GM12878 (cell line): ENCODE data around the gene SAMD9L. TPM values are rescaled to one million over a fixed set of nuclear protein-coding genes. Genes with fewer than 3 reads are reported as not detected.

Experiments
- ATAC-seq: fragments of 200-7000 bp; cut with Tn5 transposase; 3 replicates; pipeline ENCODE4 v1.9.1; 2020; ENCODE audit warnings: mild to moderate bottlenecking, moderate library complexity
- BruUV-seq: library from RNA; stranded (reverse); fragments of 400-500 nt; replicated peaks from 2 replicates; lab custom pipeline; 2021; lab: Mats Ljungman, UMichigan
- CTCF ChIA-PET: fragments of 300-600 bp; sonication (Branson Sonifier 250); formaldehyde crosslinking; extraction: SDS; loops from one replicate; lab custom pipeline; 2021; ENCODE audit warnings: inconsistent platforms; lab: Yijun Ruan, JAX
- POLR2A ChIA-PET: fragments of 350-600 bp; formaldehyde crosslinking; extraction: SDS; loops from one replicate; lab custom pipeline; 2021; ENCODE audit warnings: inconsistent platforms; lab: Charles Lee
- RAD21 ChIA-PET: fragments of 300-600 bp; sonication (Branson Sonifier 250); formaldehyde crosslinking; loops from one replicate; lab custom pipeline; 2023; ENCODE audit warnings: antibody characterized with exemption; ENCODE audit not compliant: unreplicated experiment; lab: Charles Lee
- SMC1A ChIA-PET: fragments of 300-600 bp; sonication (Branson Sonifier 250); formaldehyde crosslinking; loops from one replicate; lab custom pipeline; 2023; ENCODE audit not compliant: unreplicated experiment, uncharacterized antibody; lab: Charles Lee
- DNase-seq: peaks from one replicate; pipeline ENCODE4 v3.0.0-alpha.2; 2011; ENCODE audit warnings: low read depth, low spot score
- FAIRE-seq: peaks from 3 replicates; lab custom pipeline; 2011; peaks lifted over from hg19 to GRCh38; lab: Jason Lieb, UNC
- H2AFZ ChIP-seq: 2 replicates; pipeline ENCODE4 v1.6.0; 2011; ENCODE audit warnings: low read depth, low read length, control low read depth; ENCODE audit not compliant: control insufficient read depth
- H3K27ac ChIP-seq: 2 replicates; pipeline ENCODE4 v1.5.1; 2011; ENCODE audit warnings: control low read depth; ENCODE audit not compliant: control insufficient read depth, insufficient read depth
- H3K27me3 ChIP-seq, 2 experiments: replicated peaks in 1 of 2; 2 replicates each; pipeline versions ENCODE4 v1.6.0 to v1.6.1; 2011; ENCODE audit warnings: low read length in 1 of 2; ENCODE audit not compliant: control insufficient read depth in 2 of 2, insufficient read depth in 2 of 2
- H3K36me3 ChIP-seq, 2 experiments: 2 replicates each; pipeline ENCODE4 v1.5.1; 2011; ENCODE audit warnings: low read length in 1 of 2; ENCODE audit not compliant: control insufficient read depth in 2 of 2, insufficient read depth in 2 of 2
- H3K4me1 ChIP-seq: 2 replicates; pipeline ENCODE4 v1.6.1; 2011; ENCODE audit warnings: mild to moderate bottlenecking, low read length, moderate library complexity, mixed read lengths; ENCODE audit not compliant: control insufficient read depth, insufficient read depth
- H3K4me2 ChIP-seq: 2 replicates; pipeline ENCODE4 v1.6.0; 2011; ENCODE audit warnings: control low read depth; ENCODE audit not compliant: control insufficient read depth, insufficient read depth
- H3K4me3 ChIP-seq: fragments of 200-600 bp; sonication (generic); 2 replicates; pipeline ENCODE4 v1.5.1; 2016
- H3K79me2 ChIP-seq: 2 replicates; pipeline ENCODE4 v1.6.0; 2011; ENCODE audit warnings: low read length; ENCODE audit not compliant: control insufficient read depth, insufficient read depth
- H3K9ac ChIP-seq: 2 replicates; pipeline ENCODE4 v1.8.0; 2011; ENCODE audit warnings: low read length, control low read depth, mixed read lengths; ENCODE audit not compliant: control insufficient read depth, insufficient read depth
- H3K9me3 ChIP-seq: replicated peaks from 3 replicates; pipeline ENCODE4 v1.5.1; 2011; ENCODE audit warnings: mild to moderate bottlenecking, low read length; ENCODE audit not compliant: control insufficient read depth, insufficient read depth
- H4K20me1 ChIP-seq: 2 replicates; pipeline ENCODE4 v1.6.0; 2011; ENCODE audit not compliant: control insufficient read depth, insufficient read depth
- BCLAF1 ChIP-seq: fragments of 450-650 bp; IDR thresholded peaks from 2 replicates; pipeline ENCODE4 v1.6.1; 2017; ENCODE audit warnings: antibody characterized with exemption, mild to moderate bottlenecking, moderate library complexity
- DPF2 ChIP-seq: fragments of 450-650 bp; IDR thresholded peaks from 2 replicates; pipeline ENCODE4 v1.6.1; 2017; ENCODE audit warnings: mild to moderate bottlenecking
- EP300 ChIP-seq, 2 experiments: fragments of 150-350 bp in 1 of 2; IDR thresholded peaks; 2 replicates each; pipeline ENCODE4 v1.6.1; 2011 to 2012; ENCODE audit warnings: low read depth in 2 of 2, low read length in 2 of 2, borderline replicate concordance in 1 of 2, improper control_type of control experiment in 1 of 2, inconsistent platforms in 1 of 2; ENCODE audit not compliant: control insufficient read depth in 1 of 2
- JUNB ChIP-seq: IDR thresholded peaks from 2 replicates; pipeline ENCODE4 v1.6.1; 2016; ENCODE audit warnings: antibody characterized with exemption, mild to moderate bottlenecking
- MLLT1 ChIP-seq: fragments of 450-650 bp; IDR thresholded peaks from 2 replicates; pipeline ENCODE4 v1.6.1; 2016; ENCODE audit warnings: mild to moderate bottlenecking
- NFIC ChIP-seq: IDR thresholded peaks from 2 replicates; pipeline ENCODE4 v1.6.1; 2012; ENCODE audit warnings: low read depth, mild to moderate bottlenecking, inconsistent platforms, low read length, moderate library complexity
- NR2C1 ChIP-seq: fragments of 450-650 bp; IDR thresholded peaks from 2 replicates; pipeline ENCODE4 v1.6.1; 2017; ENCODE audit warnings: antibody characterized with exemption, mild to moderate bottlenecking, moderate library complexity
- SREBF2 ChIP-seq: IDR thresholded peaks from 2 replicates; pipeline ENCODE4 v1.6.1; 2012; ENCODE audit warnings: mild to moderate bottlenecking, low read length
- YY1 ChIP-seq: IDR thresholded peaks from 2 replicates; pipeline ENCODE4 v1.6.1; 2011; ENCODE audit warnings: low read depth, mild to moderate bottlenecking, low read length
- ZNF274 ChIP-seq: IDR thresholded peaks from one replicate; pipeline ENCODE4 v1.8.0; 2011; ENCODE audit not compliant: insufficient read length, insufficient read depth
- WGBS: methylation state at CpG from one replicate; pipeline ENCODE4 v1.1.6; 2016; ENCODE audit warnings: low lambda C conversion rate; ENCODE audit not compliant: insufficient replicate concordance, insufficient coverage; ENCODE audit errors: missing lambda C conversion rate; 5-methylcytosine and 5-hydroxymethylcytosine counted together
- in situ Hi-C: fragments of 300-500 bp; cut with MboI; formaldehyde crosslinking; loops from 9 replicates; pipeline ENCODE4 v1.14.3; 2018; ENCODE audit warnings: mixed read lengths
- intact Hi-C: fragments of 100-400 bp; cut with micrococcal nuclease; formaldehyde crosslinking; loops from one replicate; pipeline ENCODE4 v1.14.2; 2022; ENCODE audit not compliant: unreplicated experiment
- polyA plus RNA-seq, 11 experiments: library from polyadenylated mRNA; depleted of rRNA in 4 of 11; unstranded in 6 of 11; stranded (reverse) in 5 of 11; fragments of >200 nt; fragmentation: Nextera tagmentation in 4 of 11; fragmentation: Illumina TruSeq in 1 of 11; extraction: Ambion mirVana in 4 of 11; extraction: Trizol in 1 of 11; gene quantifications; 1 replicate in 1 of 11; 2 replicates in 10 of 11; pipeline versions ENCODE4 v1.2.1 to v1.2.3, GENCODE V29; 2011 to 2016; ENCODE audit warnings: inconsistent platforms in 2 of 11, missing spikeins in 2 of 11, low read depth in 1 of 11
- total RNA-seq, 4 experiments: library from RNA; depleted of rRNA in 3 of 4; stranded (reverse); fragments of >200 nt in 3 of 4; fragmentation: Illumina TruSeq in 1 of 4; extraction: Trizol in 1 of 4; gene quantifications; 2 replicates each; pipeline versions ENCODE4 v1.2.1 to v1.2.3, GENCODE V29; 2013 to 2021

The SAMD9L gene
- total and polyA plus RNA-seq, 10 of the 15 experiments (the other 5 are each of a cell fraction or from before 2014, with no cell fraction given) = 22.3 to 51.3 (median 29.6) TPM

GRCh38 chr7:93115796-93116195, 32.4 kb downstream of the SAMD9L start:
- in situ Hi-C loops = no loop called here
- Histone ChIP-seq H3K4me2 (peak overlapping the region; percentile 76), H3K79me2 (peaks cover 14% of the 10 kb centered on the region), H2AFZ (no peak overlapping the region), H3K9me3 (no peaks in the 10 kb centered on the region; the same call in 1 of the 3 replicates), H3K36me3 (no peaks in the 10 kb centered on the region), H3K4me1 (peaks cover 4% of the 10 kb centered on the region), H3K27ac (no peak overlapping the region), H3K9ac (no peak overlapping the region), H3K4me3 (peak overlapping the region; percentile 34), H3K27me3 (no peaks in the 10 kb centered on the region), H4K20me1 (no peaks in the 10 kb centered on the region)
- RAD21 ChIA-PET = no interaction called here
- BruUV-seq = no TSS peak
- 62% methylated on average over 7 of the region's 7 CpGs for WGBS
- CTCF ChIA-PET = interaction anchor here (5.3 kb wide), 1 partner anchor 113 kb away, joined by 26 read pairs; no protein-coding TSS in a partner anchor
- no peak for FAIRE-seq
- SMC1A ChIA-PET = interaction anchor here (1.2 to 3.3 kb wide), 3 partner anchors 30 to 58 kb away, joined by 3 to 58 read pairs (median 7); partner anchors contain the start of gene SAMD9L
- peak; percentile 80; the same call in 1 of the 2 replicates for TF ChIP-seq MLLT1
- no peak for TF ChIP-seq YY1
- TF ChIP-seq NR2C1 = no peak
- no peak for TF ChIP-seq NFIC
- ATAC-seq = peak; percentile 55
- POLR2A ChIA-PET = no interaction called here
- no peak for DNase-seq
- intact Hi-C loops = no loop called here

DNA sequence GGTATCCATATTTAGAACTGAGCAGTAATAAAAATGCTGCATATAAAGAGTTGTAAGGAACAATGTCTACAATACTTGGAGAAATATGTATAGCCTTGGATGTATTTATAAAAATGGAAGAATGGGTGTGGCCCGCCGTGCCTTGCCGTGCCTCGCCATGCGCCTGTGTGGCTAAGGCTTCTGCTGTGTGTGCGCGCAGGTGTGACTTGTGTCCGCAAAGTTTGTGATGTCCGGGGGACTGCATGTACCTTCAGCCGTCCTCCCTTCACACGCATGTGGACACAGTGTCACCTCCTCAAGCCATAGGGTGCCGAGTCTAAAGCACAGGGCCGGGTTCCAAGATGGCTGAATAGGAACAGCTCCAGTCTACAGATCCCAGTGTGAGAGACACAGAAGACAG, 40.2 kb downstream of the SAMD9L start:
- Histone ChIP-seq H3K9ac (no peak overlapping the region), H3K4me3 (no peak overlapping the region), H3K36me3 (peaks cover 8 to 16% of the 10 kb centered on the region in 2 experiments), H3K4me1 (no peaks in the 10 kb centered on the region), H3K27me3 (no peaks in the 10 kb centered on the region), H4K20me1 (no peaks in the 10 kb centered on the region), H3K79me2 (no peaks in the 10 kb centered on the region), H2AFZ (no peak overlapping the region), H3K27ac (no peak overlapping the region), H3K4me2 (no peak overlapping the region), H3K9me3 (peaks cover 15% of the 10 kb centered on the region)
- CTCF ChIA-PET = interaction anchor here (0.7 kb wide), 2 partner anchors 44 to 499 kb away, joined by 3 to 5 read pairs; no protein-coding TSS in a partner anchor
- 85% methylated on average over 13 of the region's 13 CpGs for WGBS
- ATAC-seq = no peak
- in situ Hi-C loops = no loop called here
- no TSS peak for BruUV-seq
- POLR2A ChIA-PET = no interaction called here
- intact Hi-C loops = no loop called here
- RAD21 ChIA-PET = no interaction called here
- FAIRE-seq = no peak
- SMC1A ChIA-PET = interaction anchor here (1.2 kb wide), 1 partner anchor 9 kb away, joined by 6 read pairs; the partner anchor contains the start of gene SAMD9
- DNase-seq = no peak
- TF ChIP-seq ZNF274 = no peak
- no peak for TF ChIP-seq JUNB
- TF ChIP-seq EP300 (IDR thresholded peaks at IDR 0.05; ENCODE audit: borderline replicate concordance in 1 of 2, control insufficient read depth in 1 of 2, low read depth in 2 of 2, low read length in 2 of 2) = no peak
- TF ChIP-seq BCLAF1 = no peak
- no peak for TF ChIP-seq SREBF2
- TF ChIP-seq DPF2 = no peak
